ENCODE measurements around the gene ARHGEF19. TPM values are rescaled to one million over a fixed set of nuclear protein-coding genes. Genes with fewer than 3 reads are reported as not detected.

ARHGEF19 gene
- total and polyA plus RNA-seq, 9 donors = 1.3 to 9.2 (median 2.8) TPM

- no peaks in the 10 kb centered on the region for H3K36me3 ChIP-seq (ENCODE audit: control insufficient read depth, insufficient read depth, low read length)
- H3K27ac ChIP-seq (ENCODE audit: low read length) = no peak overlapping the region
- DNase-seq = no peak
- peaks cover 20% of the 10 kb centered on the region for H3K4me1 ChIP-seq (ENCODE audit: control insufficient read depth, insufficient read depth, low read length)
- no peaks in the 10 kb centered on the region for H3K9me3 ChIP-seq (replicated peaks; ENCODE audit: control insufficient read depth, low read depth, low read length)
- no peak overlapping the region for H3K4me3 ChIP-seq (ENCODE audit: low read length)
- 77% methylated on average over 3 of the region's 4 CpGs for WGBS (ENCODE audit: insufficient coverage)
- H3K27me3 ChIP-seq (ENCODE audit: control insufficient read depth, insufficient read depth, low read length) = no peaks in the 10 kb centered on the region
These were observed 1.9 kb downstream of the ARHGEF19 start for GRCh38 chr1:16210581-16210980.

GRCh38 chr1:16209847-16210407 lies 2.5 kb downstream of the ARHGEF19 start:
- H3K36me3 ChIP-seq (ENCODE audit: control insufficient read depth, insufficient read depth, low read length) = no peaks in the 10 kb centered on the region
- no peak overlapping the region for H3K27ac ChIP-seq (ENCODE audit: low read length)
- no peaks in the 10 kb centered on the region for H3K27me3 ChIP-seq (ENCODE audit: control insufficient read depth, insufficient read depth, low read length)
- no peak for DNase-seq
- no peaks in the 10 kb centered on the region for H3K9me3 ChIP-seq (replicated peaks; ENCODE audit: control insufficient read depth, low read depth, low read length)
- H3K4me3 ChIP-seq (ENCODE audit: low read length) = no peak overlapping the region
- 57% methylated on average over 9 of the region's 11 CpGs for WGBS (ENCODE audit: insufficient coverage)
- H3K4me1 ChIP-seq (ENCODE audit: control insufficient read depth, insufficient read depth, low read length) = peaks cover 19% of the 10 kb centered on the region

GRCh38 chr1:16209132-16209846 lies 3.2 kb downstream of the ARHGEF19 start:
- H3K27me3 ChIP-seq (ENCODE audit: control insufficient read depth, insufficient read depth, low read length) = no peaks in the 10 kb centered on the region
- peaks cover under 1% of the 10 kb centered on the region for H3K36me3 ChIP-seq (ENCODE audit: control insufficient read depth, insufficient read depth, low read length)
- no peaks in the 10 kb centered on the region for H3K9me3 ChIP-seq (replicated peaks; ENCODE audit: control insufficient read depth, low read depth, low read length)
- DNase-seq = no peak
- no peak overlapping the region for H3K27ac ChIP-seq (ENCODE audit: low read length)
- peaks cover 19% of the 10 kb centered on the region for H3K4me1 ChIP-seq (ENCODE audit: control insufficient read depth, insufficient read depth, low read length)
- 90% methylated on average over 7 of the region's 9 CpGs for WGBS (ENCODE audit: insufficient coverage)
- H3K4me3 ChIP-seq (ENCODE audit: low read length) = no peak overlapping the region

- no peak for DNase-seq
- 71% methylated on average over 12 of the region's 13 CpGs for WGBS (ENCODE audit: insufficient coverage)
These were observed 4.0 kb downstream of the ARHGEF19 start for GRCh38 chr1:16208270-16208987.

GRCh38 chr1:16207318-16208269 lies 4.9 kb downstream of the ARHGEF19 start:
- Histone ChIP-seq H3K27ac (ENCODE audit: low read length) (peak overlapping the region; percentile 76), H3K36me3 (ENCODE audit: control insufficient read depth, insufficient read depth, low read length) (peaks cover 3% of the 10 kb centered on the region), H3K27me3 (ENCODE audit: control insufficient read depth, insufficient read depth, low read length) (no peaks in the 10 kb centered on the region), H3K9me3 (replicated peaks; ENCODE audit: control insufficient read depth, low read depth, low read length) (no peaks in the 10 kb centered on the region), H3K4me1 (ENCODE audit: control insufficient read depth, insufficient read depth, low read length) (peaks cover 19% of the 10 kb centered on the region), H3K4me3 (ENCODE audit: low read length) (peak overlapping the region; percentile 26)
- no peak for DNase-seq
- 46% methylated on average over 40 of the region's 51 CpGs for WGBS (ENCODE audit: insufficient coverage)

More at GRCh38 chr1:16208270-16208987, 4.0 kb downstream of the ARHGEF19 start:
- no peak overlapping the region for H3K27ac ChIP-seq (ENCODE audit: low read length)
- H3K36me3 ChIP-seq (ENCODE audit: control insufficient read depth, insufficient read depth, low read length) = peaks cover 3% of the 10 kb centered on the region
- H3K9me3 ChIP-seq (replicated peaks; ENCODE audit: control insufficient read depth, low read depth, low read length) = no peaks in the 10 kb centered on the region
- H3K4me1 ChIP-seq (ENCODE audit: control insufficient read depth, insufficient read depth, low read length) = peaks cover 19% of the 10 kb centered on the region
- H3K4me3 ChIP-seq (ENCODE audit: low read length) = no peak overlapping the region
- no peaks in the 10 kb centered on the region for H3K27me3 ChIP-seq (ENCODE audit: control insufficient read depth, insufficient read depth, low read length)

- WGBS (ENCODE audit: insufficient coverage) = under 1% methylated on average over 73 of the region's 87 CpGs
- H3K27ac ChIP-seq (ENCODE audit: low read length) = peak overlapping the region; percentile 91
- H3K4me3 ChIP-seq (ENCODE audit: low read length) = peak overlapping the region; percentile 26
- H3K27me3 ChIP-seq (ENCODE audit: control insufficient read depth, insufficient read depth, low read length) = no peaks in the 10 kb centered on the region
- peaks cover 3% of the 10 kb centered on the region for H3K36me3 ChIP-seq (ENCODE audit: control insufficient read depth, insufficient read depth, low read length)
- DNase-seq = peak; percentile 99
- no peaks in the 10 kb centered on the region for H3K9me3 ChIP-seq (replicated peaks; ENCODE audit: control insufficient read depth, low read depth, low read length)
- H3K4me1 ChIP-seq (ENCODE audit: control insufficient read depth, insufficient read depth, low read length) = peaks cover 19% of the 10 kb centered on the region
These were observed 5.7 kb downstream of the ARHGEF19 start for GRCh38 chr1:16206547-16207317.

- Histone ChIP-seq H3K9me3 (replicated peaks; ENCODE audit: control insufficient read depth, low read depth, low read length) (no peaks in the 10 kb centered on the region), H3K4me3 (ENCODE audit: low read length) (peak overlapping the region; percentile 26), H3K36me3 (ENCODE audit: control insufficient read depth, insufficient read depth, low read length) (peaks cover 3% of the 10 kb centered on the region), H3K4me1 (ENCODE audit: control insufficient read depth, insufficient read depth, low read length) (peaks cover 19% of the 10 kb centered on the region), H3K27me3 (ENCODE audit: control insufficient read depth, insufficient read depth, low read length) (no peaks in the 10 kb centered on the region), H3K27ac (ENCODE audit: low read length) (peak overlapping the region; percentile 67)
- no peak for DNase-seq
- WGBS (ENCODE audit: insufficient coverage) = 48% methylated on average over 19 of the region's 38 CpGs
These were observed 6.4 kb downstream of the ARHGEF19 start for GRCh38 chr1:16205891-16206546.

GRCh38 chr1:16205334-16205671 lies 7.1 kb downstream of the ARHGEF19 start:
- DNase-seq = no peak
- H3K36me3 ChIP-seq (ENCODE audit: control insufficient read depth, insufficient read depth, low read length) = peaks cover 3% of the 10 kb centered on the region
- H3K4me1 ChIP-seq (ENCODE audit: control insufficient read depth, insufficient read depth, low read length) = peaks cover 19% of the 10 kb centered on the region
- no peak overlapping the region for H3K4me3 ChIP-seq (ENCODE audit: low read length)
- WGBS (ENCODE audit: insufficient coverage) = 95% methylated on average over 6 of the region's 11 CpGs
- no peaks in the 10 kb centered on the region for H3K27me3 ChIP-seq (ENCODE audit: control insufficient read depth, insufficient read depth, low read length)
- no peak overlapping the region for H3K27ac ChIP-seq (ENCODE audit: low read length)
- no peaks in the 10 kb centered on the region for H3K9me3 ChIP-seq (replicated peaks; ENCODE audit: control insufficient read depth, low read depth, low read length)

Measured in muscle of leg (tissue), 11 donors.